ENCODE data around the gene INTS11.

Gene INTS11

DNA sequence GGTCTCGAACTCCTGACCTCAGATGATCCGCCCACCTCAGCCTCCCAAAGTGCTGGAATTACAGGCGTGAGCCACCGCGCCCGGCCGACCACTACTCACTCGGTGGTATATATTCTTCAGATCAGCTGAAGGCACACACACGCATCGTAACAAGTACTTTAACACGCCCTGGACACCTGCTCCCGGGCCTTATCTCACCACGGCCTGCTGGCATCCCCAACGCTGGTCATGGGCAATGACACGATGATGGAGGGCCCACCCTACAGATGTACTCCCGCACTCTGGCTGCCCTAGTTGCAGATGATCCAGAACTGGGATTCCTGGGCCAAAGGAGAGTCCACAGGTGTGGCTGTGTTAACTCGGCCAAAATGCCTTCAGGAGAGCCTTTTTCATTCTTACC is 62.4 kb downstream of the INTS11 start:
- peaks cover 68% of the 10 kb centered on the region in 2 experiments for H3K36me3 ChIP-seq (ENCODE audit: control insufficient read depth in 1 of 2, insufficient read depth in 2 of 2, low read depth in 1 of 2, low read length in 2 of 2)
- H3K4me1 ChIP-seq (ENCODE audit: control insufficient read depth, insufficient read depth, low read depth, low read length): peaks cover 41% of the 10 kb centered on the region
- no peak overlapping the region for H3K9ac ChIP-seq (ENCODE audit: low read length)
- H3K79me1 ChIP-seq (replicated peaks; ENCODE audit: low read length, poor library complexity, severe bottlenecking): peaks cover 27% of the 10 kb centered on the region
- H3K4me3 ChIP-seq (ENCODE audit: insufficient read depth in 1 of 2, low read depth in 1 of 2, low read length in 2 of 2): no peak overlapping the region
- H2AK5ac ChIP-seq (ENCODE audit: low read length, severe bottlenecking): no peak overlapping the region
- no peak overlapping the region for H3K14ac ChIP-seq (ENCODE audit: low read length in 2 of 2)
- no peaks in the 10 kb centered on the region for H3K9me3 ChIP-seq (ENCODE audit: control insufficient read depth, low read length)
- no peak overlapping the region for H3K23ac ChIP-seq (ENCODE audit: low read length in 2 of 2)
- WGBS: 98% methylated on average over 17 of the region's 17 CpGs
- H2BK5ac ChIP-seq (ENCODE audit: low read depth, low read length, poor library complexity, severe bottlenecking): no peak overlapping the region
- no peak for DNase-seq
- H2BK120ac ChIP-seq (ENCODE audit: low read depth, low read length): no peak overlapping the region
- no peak overlapping the region for H2BK12ac ChIP-seq (ENCODE audit: low read length in 2 of 2)
- H3K4me2 ChIP-seq (ENCODE audit: low read length, poor library complexity, severe bottlenecking): no peak overlapping the region
- H3K4ac ChIP-seq (ENCODE audit: low read depth in 1 of 2, low read length in 2 of 2): no peak overlapping the region
- no peak overlapping the region for H3K18ac ChIP-seq (ENCODE audit: low read depth in 1 of 2, low read length in 2 of 2)
- H2AFZ ChIP-seq (ENCODE audit: low read depth, low read length): no peak overlapping the region
- no peak overlapping the region for H4K8ac ChIP-seq (ENCODE audit: low read length)
- no peaks in the 10 kb centered on the region for H3K27me3 ChIP-seq (ENCODE audit: control insufficient read depth in 1 of 2, insufficient read depth in 1 of 2, low read length in 2 of 2)
- H4K91ac ChIP-seq (ENCODE audit: low read length): no peak overlapping the region
- H2BK15ac ChIP-seq (ENCODE audit: low read depth, poor library complexity, severe bottlenecking): no peak overlapping the region
- H3K27ac ChIP-seq (ENCODE audit: low read length, poor library complexity, severe bottlenecking): no peak overlapping the region

Small RNA genes within 50 kb of the gene (small RNA-seq; reads per million reads assigned to genes)
- gene MIR6726 (ENCODE audit: low read depth): 0.86 reads per million
